ENCODE data around the gene POT1.

Gene POT1

DNA sequence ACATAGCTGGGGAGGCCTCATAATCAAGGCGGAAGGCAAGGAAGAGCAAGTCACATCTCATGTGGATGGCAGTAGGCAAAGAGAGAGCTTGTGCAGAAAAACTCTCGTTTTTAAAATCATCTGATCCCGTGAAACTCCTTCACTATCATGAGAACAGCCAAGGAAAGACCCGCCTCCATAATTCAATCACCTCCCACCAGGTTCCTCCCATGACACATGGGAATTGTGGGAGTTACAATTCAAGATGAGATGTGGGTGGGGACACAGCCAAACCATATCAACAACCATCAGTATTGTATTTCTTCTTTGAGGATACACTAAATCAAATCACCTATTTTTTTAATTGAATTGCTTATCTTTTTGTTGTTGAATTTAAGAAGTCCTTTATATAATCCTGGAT lies 16.7 kb downstream of the POT1 start:
- no peak overlapping the region for H4K5ac ChIP-seq (ENCODE audit: low read length)
- no peak overlapping the region for H3K56ac ChIP-seq (ENCODE audit: low read length)
- H3K4ac ChIP-seq (ENCODE audit: low read depth, low read length): no peak overlapping the region
- WGBS (ENCODE audit: extremely low coverage, insufficient coverage, low lambda C conversion rate): no CpG with 5 or more reads among the region's 4 CpGs
- H2BK5ac ChIP-seq (ENCODE audit: low read length): no peak overlapping the region
- no peaks in the 10 kb centered on the region for H3K27me3 ChIP-seq (ENCODE audit: insufficient read depth, low read length, poor library complexity)
- no peak overlapping the region for H3K27ac ChIP-seq (ENCODE audit: low read depth, low read length)
- DNase-seq: no peak
- H3K4me2 ChIP-seq (ENCODE audit: low read length): no peak overlapping the region
- H3K4me3 ChIP-seq (ENCODE audit: low read length): no peak overlapping the region
- no peaks in the 10 kb centered on the region for H3K36me3 ChIP-seq (ENCODE audit: control insufficient read depth, insufficient read depth, low read length)
- H2BK15ac ChIP-seq (replicated peaks; ENCODE audit: low read depth): no peak overlapping the region
- peaks cover 5% of the 10 kb centered on the region for H3K79me1 ChIP-seq (ENCODE audit: low read length)
- no peak overlapping the region for H3K23ac ChIP-seq (ENCODE audit: low read length)
- H3K79me2 ChIP-seq (ENCODE audit: control insufficient read depth, insufficient read depth, low read length): no peaks in the 10 kb centered on the region
- no peak overlapping the region for H2AK5ac ChIP-seq (ENCODE audit: low read length)
- no peaks in the 10 kb centered on the region for H3K4me1 ChIP-seq (ENCODE audit: control insufficient read depth, low read depth, low read length)
- H3K18ac ChIP-seq (ENCODE audit: low read length): no peak overlapping the region
- no peak overlapping the region for H3K9ac ChIP-seq (ENCODE audit: low read length)
- no peak overlapping the region for H4K8ac ChIP-seq (ENCODE audit: low read depth, low read length)
- H2BK120ac ChIP-seq (ENCODE audit: low read depth, low read length): no peak overlapping the region

DNA sequence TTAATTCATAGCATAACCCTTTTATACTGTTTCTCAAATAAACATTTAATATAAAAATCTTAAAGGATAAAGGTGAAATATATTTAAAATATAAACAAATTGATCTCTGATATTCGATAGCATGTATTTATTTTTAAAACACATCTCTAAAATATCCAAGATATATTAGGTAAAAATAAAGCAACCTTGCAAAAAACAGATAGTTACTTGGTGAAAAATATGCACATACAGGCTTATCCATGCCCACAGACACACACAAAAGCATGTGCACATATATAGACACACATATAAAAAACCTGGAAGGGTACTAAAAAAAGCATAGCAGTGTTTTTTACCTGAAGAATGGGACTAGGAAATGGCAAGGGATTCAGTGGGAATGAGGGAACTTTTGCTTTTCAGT lies 19.8 kb downstream of the POT1 start:
- H3K79me1 ChIP-seq (ENCODE audit: low read length): no peaks in the 10 kb centered on the region
- H3K23ac ChIP-seq (ENCODE audit: low read length): no peak overlapping the region
- no peak overlapping the region for H4K8ac ChIP-seq (ENCODE audit: low read depth, low read length)
- H3K27me3 ChIP-seq (ENCODE audit: insufficient read depth, low read length, poor library complexity): no peaks in the 10 kb centered on the region
- no peak overlapping the region for H4K5ac ChIP-seq (ENCODE audit: low read length)
- H2BK120ac ChIP-seq (ENCODE audit: low read depth, low read length): no peak overlapping the region
- H3K27ac ChIP-seq (ENCODE audit: low read depth, low read length): no peak overlapping the region
- H3K4me1 ChIP-seq (ENCODE audit: control insufficient read depth, low read depth, low read length): no peaks in the 10 kb centered on the region
- no peak overlapping the region for H3K4me3 ChIP-seq (ENCODE audit: low read length)
- H2BK15ac ChIP-seq (replicated peaks; ENCODE audit: low read depth): no peak overlapping the region
- H2BK5ac ChIP-seq (ENCODE audit: low read length): no peak overlapping the region
- no peak overlapping the region for H3K56ac ChIP-seq (ENCODE audit: low read length)
- no peak overlapping the region for H3K4ac ChIP-seq (ENCODE audit: low read depth, low read length)
- H3K79me2 ChIP-seq (ENCODE audit: control insufficient read depth, insufficient read depth, low read length): no peaks in the 10 kb centered on the region
- no peak for DNase-seq
- no peak overlapping the region for H3K4me2 ChIP-seq (ENCODE audit: low read length)
- H3K36me3 ChIP-seq (ENCODE audit: control insufficient read depth, insufficient read depth, low read length): no peaks in the 10 kb centered on the region
- H2AK5ac ChIP-seq (ENCODE audit: low read length): no peak overlapping the region
- H3K18ac ChIP-seq (ENCODE audit: low read length): no peak overlapping the region
- WGBS (ENCODE audit: extremely low coverage, insufficient coverage, low lambda C conversion rate): no CpG with 5 or more reads among the region's 1 CpG
- no peak overlapping the region for H3K9ac ChIP-seq (ENCODE audit: low read length)

DNA sequence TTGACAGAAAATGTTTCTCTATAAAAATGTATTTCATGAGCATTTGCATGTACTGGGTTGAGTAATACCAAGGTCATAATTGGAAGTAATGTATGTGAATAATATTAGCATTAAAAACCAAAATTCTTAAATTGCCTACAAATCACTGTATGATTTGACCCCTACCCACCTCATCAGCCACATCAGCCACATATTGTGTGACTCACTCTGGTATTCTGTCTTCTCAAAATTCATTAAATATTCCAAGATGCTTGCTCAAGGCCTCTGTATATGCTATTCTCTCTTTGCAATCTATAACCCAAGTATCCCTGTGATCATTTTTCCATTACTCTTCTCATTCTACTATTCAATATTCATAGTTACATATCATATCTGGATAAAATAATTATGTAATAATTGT lies 21.4 kb downstream of the POT1 start:
- H3K18ac ChIP-seq (ENCODE audit: low read length): no peak overlapping the region
- H2BK15ac ChIP-seq (replicated peaks; ENCODE audit: low read depth): no peak overlapping the region
- no peaks in the 10 kb centered on the region for H3K27me3 ChIP-seq (ENCODE audit: insufficient read depth, low read length, poor library complexity)
- H2AK5ac ChIP-seq (ENCODE audit: low read length): no peak overlapping the region
- H3K23ac ChIP-seq (ENCODE audit: low read length): no peak overlapping the region
- no peak overlapping the region for H3K4ac ChIP-seq (ENCODE audit: low read depth, low read length)
- no peak overlapping the region for H2BK120ac ChIP-seq (ENCODE audit: low read depth, low read length)
- no peak overlapping the region for H3K4me2 ChIP-seq (ENCODE audit: low read length)
- no peak for DNase-seq
- H3K79me2 ChIP-seq (ENCODE audit: control insufficient read depth, insufficient read depth, low read length): no peaks in the 10 kb centered on the region
- no peaks in the 10 kb centered on the region for H3K79me1 ChIP-seq (ENCODE audit: low read length)
- no peak overlapping the region for H3K27ac ChIP-seq (ENCODE audit: low read depth, low read length)
- no peak overlapping the region for H2BK5ac ChIP-seq (ENCODE audit: low read length)
- H3K9ac ChIP-seq (ENCODE audit: low read length): no peak overlapping the region
- H3K4me1 ChIP-seq (ENCODE audit: control insufficient read depth, low read depth, low read length): no peaks in the 10 kb centered on the region
- H4K5ac ChIP-seq (ENCODE audit: low read length): no peak overlapping the region
- no peaks in the 10 kb centered on the region for H3K36me3 ChIP-seq (ENCODE audit: control insufficient read depth, insufficient read depth, low read length)
- H3K4me3 ChIP-seq (ENCODE audit: low read length): no peak overlapping the region
- no peak overlapping the region for H3K56ac ChIP-seq (ENCODE audit: low read length)
- no peak overlapping the region for H4K8ac ChIP-seq (ENCODE audit: low read depth, low read length)

DNA sequence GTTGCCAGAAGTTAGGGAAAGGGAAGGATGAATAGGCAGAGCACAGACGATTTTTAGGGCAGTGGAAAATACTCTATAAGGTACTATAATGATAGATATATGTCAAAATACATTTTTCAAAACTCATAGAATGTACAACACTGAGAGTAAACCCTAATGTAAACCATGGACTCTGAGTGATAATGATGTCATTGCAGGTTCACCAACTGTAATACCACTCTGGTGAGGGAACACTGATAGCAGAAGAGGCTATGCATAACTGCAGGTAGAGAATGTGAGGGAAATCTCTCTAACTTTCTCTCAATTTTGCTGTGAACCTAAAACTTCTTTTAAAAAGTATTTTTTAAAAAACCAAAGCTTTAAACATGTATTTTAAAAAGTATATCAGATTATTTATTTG lies 22.1 kb downstream of the POT1 start:
- no peaks in the 10 kb centered on the region for H3K27me3 ChIP-seq (ENCODE audit: insufficient read depth, low read length, poor library complexity)
- no peak overlapping the region for H4K8ac ChIP-seq (ENCODE audit: low read depth, low read length)
- H3K4ac ChIP-seq (ENCODE audit: low read depth, low read length): no peak overlapping the region
- no peaks in the 10 kb centered on the region for H3K4me1 ChIP-seq (ENCODE audit: control insufficient read depth, low read depth, low read length)
- H2AK5ac ChIP-seq (ENCODE audit: low read length): no peak overlapping the region
- no peak overlapping the region for H2BK120ac ChIP-seq (ENCODE audit: low read depth, low read length)
- no peaks in the 10 kb centered on the region for H3K79me1 ChIP-seq (ENCODE audit: low read length)
- no peak overlapping the region for H3K27ac ChIP-seq (ENCODE audit: low read depth, low read length)
- H4K5ac ChIP-seq (ENCODE audit: low read length): no peak overlapping the region
- no peak overlapping the region for H3K18ac ChIP-seq (ENCODE audit: low read length)
- no peak for DNase-seq
- H3K79me2 ChIP-seq (ENCODE audit: control insufficient read depth, insufficient read depth, low read length): no peaks in the 10 kb centered on the region
- H2BK5ac ChIP-seq (ENCODE audit: low read length): no peak overlapping the region
- no peak overlapping the region for H2BK15ac ChIP-seq (replicated peaks; ENCODE audit: low read depth)
- no peak overlapping the region for H3K56ac ChIP-seq (ENCODE audit: low read length)
- H3K9ac ChIP-seq (ENCODE audit: low read length): no peak overlapping the region
- no peaks in the 10 kb centered on the region for H3K36me3 ChIP-seq (ENCODE audit: control insufficient read depth, insufficient read depth, low read length)
- WGBS (ENCODE audit: extremely low coverage, insufficient coverage, low lambda C conversion rate): no CpG with 5 or more reads among the region's 1 CpG
- no peak overlapping the region for H3K23ac ChIP-seq (ENCODE audit: low read length)
- H3K4me3 ChIP-seq (ENCODE audit: low read length): no peak overlapping the region
- no peak overlapping the region for H3K4me2 ChIP-seq (ENCODE audit: low read length)

DNA sequence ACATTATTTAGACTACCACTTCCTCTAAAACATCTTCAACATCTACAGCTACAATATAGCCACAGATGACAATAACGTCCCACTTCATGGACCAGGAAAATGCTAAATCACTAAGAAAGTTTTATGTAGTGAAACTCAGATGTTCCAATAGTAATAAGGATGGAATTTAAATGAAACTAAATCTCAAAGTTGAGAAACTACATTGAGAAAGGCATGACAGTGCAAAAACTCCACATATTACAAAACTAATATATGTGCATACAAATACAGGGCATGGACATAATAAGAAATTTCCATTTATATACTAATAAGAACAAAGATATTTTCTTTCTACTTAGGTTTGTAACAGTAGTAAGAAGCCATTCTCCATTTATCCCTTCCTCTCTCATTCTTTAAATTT lies 31.1 kb downstream of the POT1 start:
- Histone ChIP-seq H3K79me1 (ENCODE audit: low read length) (no peaks in the 10 kb centered on the region), H3K4me3 (ENCODE audit: low read length) (no peak overlapping the region), H2BK15ac (replicated peaks; ENCODE audit: low read depth) (no peak overlapping the region), H3K79me2 (ENCODE audit: control insufficient read depth, insufficient read depth, low read length) (no peaks in the 10 kb centered on the region), H2BK120ac (ENCODE audit: low read depth, low read length) (no peak overlapping the region), H3K18ac (ENCODE audit: low read length) (no peak overlapping the region), H3K36me3 (ENCODE audit: control insufficient read depth, insufficient read depth, low read length) (no peaks in the 10 kb centered on the region), H3K4me1 (ENCODE audit: control insufficient read depth, low read depth, low read length) (no peaks in the 10 kb centered on the region), H4K5ac (ENCODE audit: low read length) (no peak overlapping the region), H3K9ac (ENCODE audit: low read length) (no peak overlapping the region), H2BK5ac (ENCODE audit: low read length) (no peak overlapping the region), H3K4me2 (ENCODE audit: low read length) (no peak overlapping the region), H4K8ac (ENCODE audit: low read depth, low read length) (no peak overlapping the region), H3K27me3 (ENCODE audit: insufficient read depth, low read length, poor library complexity) (no peaks in the 10 kb centered on the region), H3K4ac (ENCODE audit: low read depth, low read length) (no peak overlapping the region), H2AK5ac (ENCODE audit: low read length) (no peak overlapping the region), H3K23ac (ENCODE audit: low read length) (no peak overlapping the region), H3K27ac (ENCODE audit: low read depth, low read length) (no peak overlapping the region), H3K56ac (ENCODE audit: low read length) (no peak overlapping the region)
- no peak for DNase-seq
- no CpG with 5 or more reads among the region's 1 CpG for WGBS (ENCODE audit: extremely low coverage, insufficient coverage, low lambda C conversion rate)

DNA sequence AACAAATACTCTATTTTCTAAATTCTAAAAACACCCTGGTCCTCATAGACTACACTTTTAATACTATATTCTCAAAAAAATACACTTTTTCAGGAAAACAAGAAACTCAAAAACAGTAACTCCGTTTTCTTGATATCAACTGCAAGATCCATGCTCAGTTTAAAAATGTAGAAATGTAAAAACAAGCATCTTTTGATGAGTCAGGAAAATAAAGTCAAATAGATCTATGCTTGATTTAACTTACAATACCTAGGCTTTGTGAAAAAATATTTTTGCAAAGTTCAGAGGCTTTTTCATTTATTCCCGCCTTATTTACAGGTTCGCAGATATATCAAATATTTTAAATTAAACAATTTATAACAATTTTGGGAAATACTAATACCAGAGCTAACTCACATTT lies 33.6 kb downstream of the POT1 start:
- no peak overlapping the region for H4K5ac ChIP-seq (ENCODE audit: low read length)
- DNase-seq: no peak
- H3K4me2 ChIP-seq (ENCODE audit: low read length): no peak overlapping the region
- no peak overlapping the region for H3K4ac ChIP-seq (ENCODE audit: low read depth, low read length)
- no peak overlapping the region for H3K23ac ChIP-seq (ENCODE audit: low read length)
- no peaks in the 10 kb centered on the region for H3K79me1 ChIP-seq (ENCODE audit: low read length)
- no peaks in the 10 kb centered on the region for H3K27me3 ChIP-seq (ENCODE audit: insufficient read depth, low read length, poor library complexity)
- no peaks in the 10 kb centered on the region for H3K36me3 ChIP-seq (ENCODE audit: control insufficient read depth, insufficient read depth, low read length)
- no peak overlapping the region for H2AK5ac ChIP-seq (ENCODE audit: low read length)
- no peak overlapping the region for H3K4me3 ChIP-seq (ENCODE audit: low read length)
- no peaks in the 10 kb centered on the region for H3K4me1 ChIP-seq (ENCODE audit: control insufficient read depth, low read depth, low read length)
- no peak overlapping the region for H3K9ac ChIP-seq (ENCODE audit: low read length)
- no peaks in the 10 kb centered on the region for H3K79me2 ChIP-seq (ENCODE audit: control insufficient read depth, insufficient read depth, low read length)
- no peak overlapping the region for H2BK15ac ChIP-seq (replicated peaks; ENCODE audit: low read depth)
- H2BK5ac ChIP-seq (ENCODE audit: low read length): no peak overlapping the region
- no peak overlapping the region for H3K56ac ChIP-seq (ENCODE audit: low read length)
- H3K27ac ChIP-seq (ENCODE audit: low read depth, low read length): no peak overlapping the region
- 100% methylated on average over 2 of the region's 3 CpGs for WGBS (ENCODE audit: extremely low coverage, insufficient coverage, low lambda C conversion rate)
- no peak overlapping the region for H3K18ac ChIP-seq (ENCODE audit: low read length)
- H4K8ac ChIP-seq (ENCODE audit: low read depth, low read length): no peak overlapping the region
- H2BK120ac ChIP-seq (ENCODE audit: low read depth, low read length): no peak overlapping the region

Data from mesendoderm (in vitro differentiated cells).